Activated naive CD4-positive, alpha-beta T cell treated with Interleukin-2 at 50 U/mL for 16 hours (primary cell): ENCODE results near the gene VSIR.

Source experiments
- DNase-seq: peaks from one replicate; pipeline ENCODE4 v3.0.0-alpha.2; 2020

VSIR gene

GRCh38 chr10:71763352-71764127 lies 9.8 kb downstream of the VSIR start:
- DNase-seq: no peak

- no peak for DNase-seq
Observed at GRCh38 chr10:71762324-71762723, 11.0 kb downstream of the VSIR start.

- no peak for DNase-seq
Observed at GRCh38 chr10:71761541-71762113, 11.7 kb downstream of the VSIR start.

GRCh38 chr10:71761105-71761511 lies 12.2 kb downstream of the VSIR start:
- DNase-seq: peak; percentile 60

GRCh38 chr10:71757399-71757922 lies 15.9 kb downstream of the VSIR start:
- DNase-seq: no peak

GRCh38 chr10:71756311-71757191 lies 16.8 kb downstream of the VSIR start:
- DNase-seq: no peak

- DNase-seq: no peak
Observed at GRCh38 chr10:71755179-71755879, 18.0 kb downstream of the VSIR start.

GRCh38 chr10:71754562-71754961 lies 18.8 kb downstream of the VSIR start:
- DNase-seq: no peak

GRCh38 chr10:71753960-71754505 lies 19.3 kb downstream of the VSIR start:
- DNase-seq: no peak

GRCh38 chr10:71753091-71753959 lies 20.0 kb downstream of the VSIR start:
- no peak for DNase-seq

- DNase-seq: no peak
Observed at GRCh38 chr10:71752391-71753090, 20.8 kb downstream of the VSIR start.

- no peak for DNase-seq
Observed at GRCh38 chr10:71751515-71752224, 21.6 kb downstream of the VSIR start.

- no peak for DNase-seq
Observed at GRCh38 chr10:71750986-71751385, 22.3 kb downstream of the VSIR start.

GRCh38 chr10:71750124-71750841 lies 23.0 kb downstream of the VSIR start:
- no peak for DNase-seq

GRCh38 chr10:71749396-71749795 lies 23.9 kb downstream of the VSIR start:
- DNase-seq: no peak

- peak; percentile 69 for DNase-seq
Observed at GRCh38 chr10:71748671-71749191, 24.6 kb downstream of the VSIR start.

- DNase-seq: no peak
Observed at GRCh38 chr10:71747551-71748523, 25.5 kb downstream of the VSIR start.

GRCh38 chr10:71747039-71747531 lies 26.2 kb downstream of the VSIR start:
- no peak for DNase-seq
